ENCODE data around the gene ADAMTS7.
"Not testable (repeated sequence)": the region's sequence is repeated elsewhere in the genome, so short reads cannot be mapped to it uniquely, and the experiment has no call there.

ADAMTS7 gene

GRCh38 chr15:78779176-78779785 lies 32.0 kb downstream of the ADAMTS7 start:
- DNase-seq = not testable (repeated sequence)

DNA sequence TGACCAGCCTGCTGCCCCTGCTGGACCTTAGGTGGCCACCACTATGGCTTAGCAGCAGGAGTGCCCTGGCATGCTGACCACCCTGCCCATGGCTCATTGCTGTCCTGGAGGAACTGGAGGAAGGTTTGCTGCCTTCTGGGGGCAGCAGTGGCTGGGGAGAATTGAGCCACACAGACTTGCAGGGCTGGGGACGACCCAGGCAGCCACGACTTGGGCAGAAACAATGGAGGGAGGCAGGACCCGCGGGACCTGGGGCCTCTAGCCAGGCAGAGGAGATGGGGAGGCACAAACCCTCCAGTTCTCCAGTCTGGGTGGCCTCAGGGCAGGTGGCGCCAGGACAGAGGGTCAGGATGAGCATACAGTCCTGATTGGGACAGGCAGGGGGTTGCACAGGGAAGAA lies 32.8 kb downstream of the ADAMTS7 start:
- DNase-seq = no peak

DNA sequence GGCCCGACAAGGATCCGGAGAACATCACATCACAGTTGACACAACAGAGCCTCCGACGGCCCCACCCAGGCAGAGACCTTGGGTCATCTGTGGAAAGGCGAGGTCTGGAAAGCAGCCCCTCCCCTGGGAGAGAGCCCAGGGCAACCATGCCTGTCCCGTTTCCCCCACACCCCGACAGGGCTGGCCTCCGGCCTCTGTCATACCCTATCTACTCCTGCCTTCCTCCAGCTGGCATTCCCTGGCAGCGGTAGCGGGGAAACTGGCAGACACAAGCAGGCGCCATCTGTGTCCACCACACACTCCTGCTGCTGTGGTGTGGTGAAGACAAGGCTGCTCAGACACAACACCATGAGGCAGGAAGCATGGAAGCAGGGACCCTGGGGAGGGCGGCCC lies 33.3 kb downstream of the ADAMTS7 start:
- DNase-seq = not testable (repeated sequence)

GRCh38 chr15:78777290-78777952 lies 33.8 kb downstream of the ADAMTS7 start:
- not testable (repeated sequence) for DNase-seq

- DNase-seq = not testable (repeated sequence)
These were observed 35.0 kb downstream of the ADAMTS7 start for GRCh38 chr15:78776046-78776925.

DNA sequence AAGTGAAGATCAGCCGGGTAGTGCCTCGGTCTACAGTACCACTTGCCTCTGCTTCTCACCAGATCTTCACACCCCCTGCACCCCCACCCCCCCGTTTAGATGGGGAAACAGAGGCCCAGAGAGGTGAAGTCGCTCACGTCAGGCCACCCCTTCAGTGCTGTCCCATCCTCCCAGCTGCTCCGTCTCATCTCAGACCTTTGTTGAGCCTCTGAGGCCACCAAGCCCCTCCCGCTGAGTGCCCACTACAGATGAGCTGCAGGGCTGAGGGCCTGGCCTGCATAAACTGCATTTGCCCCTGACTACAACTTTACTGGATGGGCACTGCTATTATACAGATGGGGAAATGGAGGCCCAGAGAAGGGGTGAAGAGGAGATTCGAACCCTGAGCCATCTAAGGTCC lies 35.8 kb downstream of the ADAMTS7 start:
- no peak for DNase-seq

DNA sequence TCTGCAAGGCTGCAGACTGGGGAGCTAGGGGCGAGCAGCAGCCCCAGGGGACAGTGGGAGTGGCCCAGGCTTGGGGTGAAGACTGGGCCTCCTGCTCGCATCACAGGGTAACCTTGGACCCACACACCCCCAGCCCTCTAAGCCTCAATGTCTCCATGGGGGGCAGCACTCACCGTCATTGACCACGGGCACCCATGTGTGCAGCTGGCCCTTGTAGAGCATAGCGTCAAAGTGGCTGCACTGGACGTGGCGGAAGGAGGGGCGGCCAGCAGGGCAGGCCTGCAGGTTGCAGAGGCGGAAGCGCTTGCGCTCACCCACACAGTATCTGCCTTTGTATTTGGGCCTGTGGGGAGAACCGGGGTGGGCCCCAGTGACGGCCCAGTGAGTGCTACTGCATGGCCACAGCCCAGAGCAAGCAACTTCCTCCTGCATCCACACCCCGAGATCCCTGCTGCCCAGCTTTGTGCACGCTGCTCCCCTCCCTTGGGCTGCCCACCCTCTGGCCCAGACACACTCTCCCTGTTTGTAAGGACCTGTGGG lies 36.7 kb downstream of the ADAMTS7 start:
- DNase-seq = not testable (repeated sequence)

- not testable (repeated sequence) for DNase-seq
These were observed 37.4 kb downstream of the ADAMTS7 start for GRCh38 chr15:78773765-78774450.

- no peak for DNase-seq
These were observed 38.5 kb downstream of the ADAMTS7 start for GRCh38 chr15:78772738-78773137.

DNA sequence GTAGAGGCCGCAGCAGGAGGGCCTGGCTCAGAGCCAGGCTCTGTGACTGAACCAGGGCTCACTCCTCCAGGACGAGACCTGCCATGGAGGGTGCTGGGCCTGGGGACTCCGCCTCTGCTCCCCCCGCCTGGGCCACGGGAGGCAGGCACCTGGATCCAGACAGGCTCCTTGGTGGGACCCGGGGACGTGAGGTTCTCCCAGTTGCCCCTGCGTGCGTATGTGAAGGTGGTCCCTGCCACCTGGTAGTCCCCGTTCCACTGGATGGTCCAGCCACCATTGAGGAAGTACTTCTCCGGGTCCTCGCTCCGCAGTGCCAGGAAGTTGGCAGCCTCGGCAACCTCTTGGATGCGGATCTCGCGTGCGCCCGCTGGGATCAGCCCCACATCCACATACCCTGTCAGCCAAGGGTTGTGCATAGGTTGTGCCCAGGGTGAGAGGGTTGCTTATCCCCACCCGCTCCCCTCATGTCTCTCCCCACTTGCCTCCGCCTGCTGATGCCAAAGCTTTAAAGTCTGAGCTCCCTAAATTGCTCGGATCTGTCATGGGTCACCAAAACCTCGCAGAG lies 39.7 kb downstream of the ADAMTS7 start:
- DNase-seq = not testable (repeated sequence)

DNA sequence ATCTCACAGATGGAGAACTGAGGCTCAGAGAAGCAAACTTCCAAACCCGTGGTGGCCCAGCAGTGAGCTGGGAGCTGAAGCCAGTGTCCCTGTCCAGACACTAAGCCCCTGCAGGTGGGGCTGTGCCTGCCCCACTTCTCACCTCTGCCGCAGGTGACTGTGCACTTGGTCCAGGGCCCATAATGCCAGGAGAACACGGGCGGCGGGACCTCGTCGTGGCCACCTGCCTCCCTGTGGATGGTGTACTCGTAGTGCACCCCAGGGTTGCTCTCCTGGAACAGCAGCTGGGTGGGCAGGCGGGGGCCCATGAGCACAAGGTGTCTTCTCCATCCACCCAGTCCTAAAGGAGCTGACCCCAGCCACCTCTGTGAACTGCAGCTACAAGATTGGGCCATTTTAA lies 40.2 kb downstream of the ADAMTS7 start:
- DNase-seq = not testable (repeated sequence)

DNA sequence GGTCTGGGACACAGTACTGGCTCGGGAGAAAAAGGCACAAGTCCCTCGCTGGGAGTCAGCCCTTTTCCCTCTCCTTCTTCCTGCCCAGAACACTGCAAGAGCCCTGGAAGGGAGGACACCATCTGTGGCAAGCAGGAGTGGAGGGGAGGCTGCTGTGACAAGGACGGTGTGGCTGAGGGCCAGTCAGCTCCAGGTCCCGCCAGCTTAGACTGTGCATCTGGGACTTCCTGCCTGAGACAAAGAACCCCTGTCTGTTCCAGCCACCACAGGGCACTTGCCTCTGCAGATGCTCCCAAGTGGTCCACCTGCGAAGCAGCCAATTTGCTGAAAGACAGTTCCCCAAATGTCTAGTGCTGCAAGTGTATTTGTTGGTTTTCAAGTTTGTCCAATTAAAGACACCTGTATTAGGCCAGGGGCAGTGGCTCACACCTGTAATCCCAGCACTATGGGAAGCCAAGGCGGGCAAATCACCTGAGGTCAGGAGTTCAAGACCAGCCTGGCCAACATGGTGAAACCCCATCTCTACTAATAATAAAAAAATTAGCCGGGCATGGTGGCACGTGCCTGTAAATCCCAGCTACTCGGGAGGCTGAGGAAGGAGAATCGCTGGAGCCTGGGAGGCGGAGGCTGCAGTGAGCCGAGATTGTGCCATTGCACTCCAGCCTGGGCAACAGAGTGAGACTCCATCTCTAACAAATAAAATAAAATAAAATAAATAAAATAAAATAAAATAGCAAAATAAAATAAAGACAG lies 41.6 kb downstream of the ADAMTS7 start:
- DNase-seq = not testable (repeated sequence)

- no peak for DNase-seq
These were observed 42.5 kb downstream of the ADAMTS7 start for GRCh38 chr15:78768531-78769408.

GRCh38 chr15:78768096-78768495 lies 43.2 kb downstream of the ADAMTS7 start:
- DNase-seq = no peak

DNA sequence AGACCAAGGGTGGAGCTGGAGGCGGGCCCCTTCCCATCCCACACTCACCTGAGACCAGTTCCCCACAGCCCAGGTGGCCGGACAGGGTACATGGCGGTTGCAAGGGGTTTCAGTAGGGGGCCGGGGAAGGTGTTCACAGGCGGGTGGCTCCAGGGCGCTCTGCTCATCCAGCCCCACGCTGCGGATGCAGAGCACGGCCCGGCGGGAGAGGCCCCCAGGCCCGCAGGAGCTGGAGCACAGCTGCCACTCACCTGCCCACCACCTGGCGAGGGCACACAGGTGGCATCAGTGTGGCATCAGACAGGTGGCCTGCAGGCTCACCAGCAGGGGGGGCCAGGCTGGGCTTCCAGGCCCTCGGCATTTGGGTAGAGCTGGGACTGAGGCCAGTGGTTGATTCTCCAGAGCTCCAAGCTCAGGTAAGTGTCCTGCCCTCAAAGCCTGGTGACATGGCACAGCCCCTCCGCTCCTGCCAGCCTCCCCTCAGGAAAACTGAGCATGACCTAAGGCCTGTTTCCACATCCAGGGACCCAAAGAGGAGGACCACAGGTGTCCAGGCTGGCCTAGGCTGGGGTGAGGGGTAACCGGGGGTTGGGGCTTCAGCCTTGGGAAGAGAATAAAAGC lies 43.8 kb downstream of the ADAMTS7 start:
- no peak for DNase-seq

- not testable (repeated sequence) for DNase-seq
These were observed 44.6 kb downstream of the ADAMTS7 start for GRCh38 chr15:78766641-78767071.

DNA sequence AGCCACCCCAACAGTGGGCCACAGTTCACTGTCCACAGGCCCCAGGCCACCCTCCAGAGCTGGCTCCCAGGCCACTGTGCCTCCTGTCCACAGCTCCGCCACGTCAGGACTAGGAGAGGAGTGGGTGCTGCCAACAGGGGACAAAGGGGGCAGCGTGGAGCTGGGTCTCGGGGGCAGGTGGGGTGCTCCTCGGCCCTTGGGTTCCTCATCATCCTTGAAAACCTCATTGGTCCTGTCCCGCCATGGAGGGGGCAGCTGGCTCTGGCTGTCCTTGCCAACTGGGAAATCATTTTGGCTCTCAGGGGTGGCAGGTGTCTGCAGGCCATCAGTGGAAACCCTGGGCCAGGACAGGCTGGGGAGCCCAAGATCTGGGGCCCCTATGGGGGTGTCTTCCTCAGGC lies 45.2 kb downstream of the ADAMTS7 start:
- no peak for DNase-seq

DNA sequence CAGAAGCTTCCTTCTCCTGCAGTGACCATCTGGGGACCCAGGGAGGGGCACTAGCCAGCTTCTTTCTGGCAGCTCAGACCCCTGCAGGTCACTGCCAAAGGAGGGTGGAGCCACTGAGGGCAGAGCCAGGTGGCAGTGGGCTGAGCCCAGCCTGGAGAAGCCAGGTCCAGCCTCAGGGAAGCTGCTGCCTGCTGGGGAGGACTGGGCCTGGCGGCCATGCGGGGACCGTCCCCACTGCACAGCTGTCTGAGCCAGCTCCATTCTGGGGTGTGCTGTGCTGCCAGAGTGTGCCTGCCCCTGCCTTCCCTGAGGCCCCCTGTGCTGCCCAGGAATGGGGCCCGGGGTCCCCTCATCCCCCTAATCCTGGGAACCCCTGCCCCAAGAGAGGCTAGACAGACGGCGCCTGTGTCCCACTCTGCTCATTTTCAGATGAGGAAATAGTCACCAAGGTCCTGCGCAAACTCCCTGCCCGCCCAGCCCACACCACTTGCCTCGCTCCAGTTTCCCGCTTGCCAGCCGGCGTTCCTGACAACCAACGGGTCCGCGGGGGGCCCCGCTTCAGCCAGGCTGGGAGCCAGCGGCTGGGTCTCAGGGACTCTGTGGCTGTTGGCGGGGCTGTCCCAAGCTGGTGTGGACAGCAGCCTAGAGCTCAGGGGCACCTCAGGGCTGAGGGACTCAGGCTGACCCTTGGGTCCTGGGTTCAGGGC lies 46.0 kb downstream of the ADAMTS7 start:
- DNase-seq = not testable (repeated sequence)

Data from NCI-H2171 (cell line).